GM18873 (cell line): Measurements from ENCODE around the gene PCDHA9.
"Not testable (repeated sequence)": the region's sequence is repeated elsewhere in the genome, so short reads cannot be mapped to it uniquely, and the experiment has no call there.

Experiments
- ATAC-seq: cut with Tn5 transposase; IDR thresholded peaks from one replicate; pipeline ENCODE4 v1.9.1; 2021; ENCODE audit warnings: mild to moderate bottlenecking, moderate library complexity, moderate number of reproducible peaks; ENCODE audit not compliant: unreplicated experiment, low FRiP score

PCDHA9 gene, protein sequence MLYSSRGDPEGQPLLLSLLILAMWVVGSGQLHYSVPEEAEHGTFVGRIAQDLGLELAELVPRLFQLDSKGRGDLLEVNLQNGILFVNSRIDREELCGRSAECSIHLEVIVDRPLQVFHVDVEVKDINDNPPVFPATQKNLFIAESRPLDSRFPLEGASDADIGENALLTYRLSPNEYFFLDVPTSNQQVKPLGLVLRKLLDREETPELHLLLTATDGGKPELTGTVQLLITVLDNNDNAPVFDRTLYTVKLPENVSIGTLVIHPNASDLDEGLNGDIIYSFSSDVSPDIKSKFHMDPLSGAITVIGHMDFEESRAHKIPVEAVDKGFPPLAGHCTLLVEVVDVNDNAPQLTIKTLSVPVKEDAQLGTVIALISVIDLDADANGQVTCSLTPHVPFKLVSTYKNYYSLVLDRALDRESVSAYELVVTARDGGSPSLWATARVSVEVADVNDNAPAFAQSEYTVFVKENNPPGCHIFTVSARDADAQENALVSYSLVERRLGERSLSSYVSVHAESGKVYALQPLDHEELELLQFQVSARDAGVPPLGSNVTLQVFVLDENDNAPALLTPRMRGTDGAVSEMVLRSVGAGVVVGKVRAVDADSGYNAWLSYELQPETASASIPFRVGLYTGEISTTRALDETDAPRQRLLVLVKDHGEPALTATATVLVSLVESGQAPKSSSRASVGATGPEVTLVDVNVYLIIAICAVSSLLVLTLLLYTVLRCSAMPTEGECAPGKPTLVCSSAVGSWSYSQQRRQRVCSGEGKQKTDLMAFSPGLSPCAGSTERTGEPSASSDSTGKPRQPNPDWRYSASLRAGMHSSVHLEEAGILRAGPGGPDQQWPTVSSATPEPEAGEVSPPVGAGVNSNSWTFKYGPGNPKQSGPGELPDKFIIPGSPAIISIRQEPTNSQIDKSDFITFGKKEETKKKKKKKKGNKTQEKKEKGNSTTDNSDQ

GRCh38 chr5:140848139-140849102, at the start of gene PCDHA9:
Gene PCDHA9 (plus strand): TSS chr5:140848382. CDS start chr5:140848496, 114 bp downstream.
- ATAC-seq = not testable (repeated sequence)

GRCh38 chr5:140800816-140801493, 47.2 kb upstream of the PCDHA9 start, which contains the start of gene PCDHA3:
Gene PCDHA3 (plus strand): TSS chr5:140801057.
- ATAC-seq = no peak

DNA sequence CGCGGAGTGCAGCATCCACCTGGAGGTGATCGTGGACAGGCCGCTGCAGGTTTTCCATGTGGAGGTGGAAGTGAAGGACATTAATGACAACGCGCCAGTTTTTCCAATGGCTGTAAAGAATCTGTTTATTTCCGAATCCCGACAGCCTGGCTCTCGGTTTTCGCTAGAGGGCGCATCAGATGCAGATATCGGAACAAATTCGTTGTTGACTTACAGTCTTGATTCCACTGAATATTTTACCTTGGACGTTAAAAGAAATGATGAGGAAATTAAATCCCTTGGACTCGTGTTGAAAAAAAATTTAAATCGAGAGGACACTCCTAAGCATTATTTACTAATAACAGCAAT, 46.7 kb upstream of the PCDHA9 start:
- no peak for ATAC-seq

DNA sequence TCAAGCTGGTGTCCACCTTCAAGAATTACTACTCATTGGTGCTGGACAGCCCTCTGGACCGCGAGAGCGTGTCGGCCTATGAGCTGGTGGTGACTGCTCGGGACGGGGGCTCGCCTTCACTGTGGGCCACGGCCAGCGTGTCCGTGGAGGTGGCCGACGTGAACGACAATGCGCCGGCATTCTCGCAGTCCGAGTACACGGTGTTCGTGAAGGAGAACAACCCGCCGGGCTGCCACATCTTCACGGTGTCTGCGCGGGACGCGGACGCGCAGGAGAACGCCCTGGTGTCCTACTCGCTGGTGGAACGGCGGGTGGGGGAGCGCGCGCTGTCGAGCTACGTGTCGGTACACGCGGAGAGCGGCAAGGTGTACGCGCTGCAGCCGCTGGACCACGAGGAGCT, 45.8 kb upstream of the PCDHA9 start:
- ATAC-seq = not testable (repeated sequence)

- ATAC-seq = no peak
Measured at GRCh38 chr5:140802781-140803271, 45.4 kb upstream of the PCDHA9 start.

DNA sequence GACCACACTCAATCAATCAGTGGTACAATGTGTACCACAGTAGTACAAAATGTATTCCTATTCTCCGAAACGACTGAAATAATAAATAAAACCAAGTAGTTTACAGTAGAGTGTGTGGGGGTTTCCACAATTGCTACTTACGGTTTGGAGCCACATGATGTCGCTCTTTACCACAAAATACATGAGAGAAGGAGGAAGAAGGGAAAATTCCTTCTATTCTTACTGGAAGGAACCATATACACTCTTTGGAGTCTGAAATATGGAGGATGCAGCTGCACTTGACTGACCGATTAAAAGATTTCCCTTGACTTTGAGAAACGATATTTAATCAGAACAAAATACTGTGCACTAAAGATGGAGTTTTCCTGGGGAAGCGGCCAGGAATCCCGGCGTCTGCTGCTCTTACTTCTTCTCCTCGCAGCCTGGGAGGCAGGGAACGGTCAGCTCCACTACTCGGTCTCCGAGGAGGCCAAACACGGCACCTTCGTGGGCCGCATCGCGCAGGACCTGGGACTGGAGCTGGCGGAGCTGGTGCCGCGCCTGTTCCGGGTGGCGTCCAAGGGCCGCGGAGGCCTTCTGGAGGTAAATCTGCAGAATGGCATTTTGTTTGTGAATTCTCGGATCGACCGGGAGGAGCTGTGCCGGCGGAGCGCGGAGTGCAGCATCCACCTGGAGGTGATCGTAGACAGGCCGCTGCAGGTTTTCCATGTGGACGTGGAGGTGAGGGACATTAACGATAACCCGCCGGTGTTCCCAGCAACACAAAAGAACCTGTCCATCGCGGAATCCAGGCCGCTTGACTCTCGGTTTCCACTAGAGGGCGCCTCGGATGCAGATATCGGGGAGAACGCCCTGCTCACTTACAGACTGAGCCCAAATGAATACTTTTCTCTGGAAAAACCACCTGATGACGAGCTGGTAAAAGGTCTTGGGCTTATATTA, 41.1 kb upstream of the PCDHA9 start, which contains the start of gene PCDHA4:
Gene PCDHA4 (plus strand): TSS at position 235 of the 942 bp plus-strand sequence.
- ATAC-seq = no peak

DNA sequence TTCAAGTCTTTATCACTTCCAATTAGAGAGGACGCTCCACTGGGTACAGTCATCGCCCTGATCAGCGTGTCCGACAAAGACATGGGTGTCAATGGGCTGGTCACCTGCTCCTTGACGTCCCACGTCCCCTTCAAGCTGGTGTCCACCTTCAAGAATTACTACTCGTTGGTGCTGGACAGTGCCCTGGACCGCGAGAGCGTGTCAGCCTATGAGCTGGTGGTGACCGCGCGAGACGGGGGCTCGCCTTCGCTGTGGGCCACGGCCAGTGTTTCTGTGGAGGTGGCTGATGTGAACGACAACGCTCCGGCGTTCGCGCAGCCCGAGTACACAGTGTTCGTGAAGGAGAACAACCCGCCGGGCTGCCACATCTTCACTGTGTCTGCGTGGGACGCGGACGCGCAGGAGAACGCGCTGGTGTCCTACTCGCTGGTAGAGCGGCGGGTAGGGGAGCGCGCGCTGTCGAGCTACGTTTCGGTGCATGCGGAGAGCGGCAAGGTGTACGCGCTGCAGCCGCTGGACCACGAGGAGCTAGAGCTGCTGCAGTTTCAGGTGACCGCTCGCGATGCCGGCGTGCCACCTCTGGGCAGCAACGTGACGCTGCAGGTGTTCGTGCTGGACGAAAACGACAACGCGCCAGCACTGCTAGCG, 39.8 kb upstream of the PCDHA9 start:
- not testable (repeated sequence) for ATAC-seq

GRCh38 chr5:140808889-140809291, 39.3 kb upstream of the PCDHA9 start:
- ATAC-seq = no peak

DNA sequence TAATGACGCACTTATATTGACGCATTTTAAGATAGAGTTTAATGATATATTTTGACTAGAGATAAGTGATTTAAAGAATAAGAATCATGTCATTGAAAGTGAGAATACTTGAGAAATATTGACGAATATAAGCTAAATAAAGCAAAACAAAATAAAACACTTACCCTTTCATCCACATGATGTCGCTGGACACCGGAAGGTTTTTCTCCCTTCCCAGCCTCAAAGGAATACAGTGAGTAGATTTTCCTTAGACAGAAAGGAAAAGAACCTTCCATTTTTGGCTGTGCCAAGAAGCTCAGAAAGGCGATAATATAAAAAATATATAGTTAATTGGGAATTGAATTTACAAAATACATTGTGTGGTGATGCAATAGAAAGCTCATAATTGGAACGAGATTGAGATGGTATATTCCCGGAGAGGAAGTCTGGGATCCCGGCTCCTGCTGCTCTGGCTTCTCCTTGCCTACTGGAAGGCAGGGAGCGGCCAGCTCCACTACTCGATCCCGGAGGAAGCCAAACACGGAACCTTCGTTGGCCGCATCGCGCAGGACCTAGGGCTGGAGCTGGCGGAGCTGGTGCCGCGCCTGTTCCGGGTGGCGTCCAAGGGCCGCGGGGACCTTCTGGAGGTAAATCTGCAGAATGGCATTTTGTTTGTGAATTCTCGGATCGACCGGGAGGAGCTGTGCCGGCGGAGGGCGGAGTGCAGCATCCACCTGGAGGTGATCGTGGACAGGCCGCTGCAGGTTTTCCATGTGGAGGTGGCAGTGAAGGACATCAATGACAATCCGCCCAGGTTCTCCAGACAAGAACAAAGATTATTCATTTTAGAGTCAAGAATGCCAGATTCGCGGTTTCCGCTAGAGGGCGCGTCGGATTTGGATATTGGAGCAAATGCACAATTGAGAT, 26.6 kb upstream of the PCDHA9 start, which contains the start of gene PCDHA5:
Gene PCDHA5 (plus strand): TSS at position 239 of the 906 bp plus-strand sequence.
- ATAC-seq = no peak

GRCh38 chr5:140822281-140822629, 25.9 kb upstream of the PCDHA9 start:
- ATAC-seq = no peak

GRCh38 chr5:140822969-140823368, 25.2 kb upstream of the PCDHA9 start:
- ATAC-seq = not testable (repeated sequence)

- no peak for ATAC-seq
Measured at GRCh38 chr5:140823475-140823874, 24.7 kb upstream of the PCDHA9 start.

GRCh38 chr5:140827704-140828361, 20.3 kb upstream of the PCDHA9 start, which contains the start of gene PCDHA6:
Gene PCDHA6 (plus strand): TSS chr5:140827960. CDS start chr5:140828092, 132 bp downstream.
- no peak for ATAC-seq

GRCh38 chr5:140828362-140828737, 19.8 kb upstream of the PCDHA9 start:
- ATAC-seq = no peak

GRCh38 chr5:140829511-140830501, 18.4 kb upstream of the PCDHA9 start:
- not testable (repeated sequence) for ATAC-seq
